ENCODE results near the gene FOXJ1. TPM values are rescaled to one million over a fixed set of nuclear protein-coding genes. Genes with fewer than 3 reads are reported as not detected.

The FOXJ1 gene
- total and polyA plus RNA-seq, 4 donors: under 0.01 to 1.5 TPM; not detected in 2

- TF ChIP-seq FOXA1 (IDR thresholded peaks at IDR 0.05) (no peak), GABPA (IDR thresholded peaks at IDR 0.05 in 1 of 2, conservative IDR thresholded peaks at IDR 0.05 in 1 of 2) (no peak), ZBTB33 (IDR thresholded peaks at IDR 0.05) (no peak)
- 86% methylated on average over 21 of the region's 21 CpGs for WGBS
- Histone ChIP-seq H3K4me1 (ENCODE audit: control insufficient read depth in 4 of 4, insufficient read depth in 4 of 4, low read length in 3 of 4) (no peaks in the 10 kb centered on the region), H3K27ac (ENCODE audit: low read depth in 1 of 2, low read length in 2 of 2) (no peak overlapping the region), H3K36me3 (ENCODE audit: control insufficient read depth in 4 of 4, insufficient read depth in 3 of 4, low read depth in 1 of 4, low read length in 3 of 4) (no peaks in the 10 kb centered on the region), H3K9me3 (ENCODE audit: control insufficient read depth in 4 of 4, low read length in 3 of 4) (no peaks in the 10 kb centered on the region), H3K4me3 (ENCODE audit: low read depth in 1 of 3, low read length in 3 of 3) (no peak overlapping the region), H3K9ac (ENCODE audit: low read depth in 1 of 2, low read length in 2 of 2) (no peak overlapping the region), H3K27me3 (ENCODE audit: control insufficient read depth in 4 of 4, insufficient read depth in 4 of 4, low read length in 3 of 4) (no peaks in the 10 kb centered on the region)
- no peak for DNase-seq (ENCODE audit: low spot score)
Observed at GRCh38 chr17:76131051-76131691, 9.9 kb downstream of the FOXJ1 start.

- 70% methylated on average over 13 of the region's 13 CpGs for WGBS
- Histone ChIP-seq H3K36me3 (ENCODE audit: control insufficient read depth in 4 of 4, insufficient read depth in 3 of 4, low read depth in 1 of 4, low read length in 3 of 4) (no peaks in the 10 kb centered on the region), H3K27me3 (ENCODE audit: control insufficient read depth in 4 of 4, insufficient read depth in 4 of 4, low read length in 3 of 4) (no peaks in the 10 kb centered on the region), H3K4me3 (ENCODE audit: low read depth in 1 of 3, low read length in 3 of 3) (no peak overlapping the region), H3K9ac (ENCODE audit: low read depth in 1 of 2, low read length in 2 of 2) (no peak overlapping the region), H3K4me1 (ENCODE audit: control insufficient read depth in 4 of 4, insufficient read depth in 4 of 4, low read length in 3 of 4) (no peaks in the 10 kb centered on the region), H3K27ac (ENCODE audit: low read depth in 1 of 2, low read length in 2 of 2) (no peak overlapping the region), H3K9me3 (ENCODE audit: control insufficient read depth in 4 of 4, low read length in 3 of 4) (no peaks in the 10 kb centered on the region)
- DNase-seq (ENCODE audit: low spot score): no peak
- TF ChIP-seq ZBTB33 (IDR thresholded peaks at IDR 0.05): no peak
- TF ChIP-seq TAF1 (conservative IDR thresholded peaks at IDR 0.05): no peak
- TF ChIP-seq MAX (IDR thresholded peaks at IDR 0.05): no peak
- no peak for TF ChIP-seq RXRA (IDR thresholded peaks at IDR 0.05)
- TF ChIP-seq SP1 (IDR thresholded peaks at IDR 0.05): no peak
- TF ChIP-seq FOXA1 (IDR thresholded peaks at IDR 0.05): no peak
- TF ChIP-seq FOXA2 (IDR thresholded peaks at IDR 0.05): no peak
- no peak for TF ChIP-seq JUND (IDR thresholded peaks at IDR 0.05)
- no peak for TF ChIP-seq ATF3 (IDR thresholded peaks at IDR 0.05)
- TF ChIP-seq REST (IDR thresholded peaks at IDR 0.05): no peak
- no peak for TF ChIP-seq CTCF (IDR thresholded peaks at IDR 0.05; ENCODE audit: low read depth, low read length, missing input control)
- no peak for TF ChIP-seq YY1 (IDR thresholded peaks at IDR 0.05)
- TF ChIP-seq HNF4G (IDR thresholded peaks at IDR 0.05): no peak
- TF ChIP-seq GABPA (IDR thresholded peaks at IDR 0.05 in 1 of 2, conservative IDR thresholded peaks at IDR 0.05 in 1 of 2): no peak
- no peak for TF ChIP-seq NR2F2 (IDR thresholded peaks at IDR 0.05)
- no peak for TF ChIP-seq RAD21 (IDR thresholded peaks at IDR 0.05)
- TF ChIP-seq HNF4A (conservative IDR thresholded peaks at IDR 0.05): no peak
- no peak for TF ChIP-seq EGR1 (IDR thresholded peaks at IDR 0.05; ENCODE audit: low read depth in 2 of 2)
Observed at GRCh38 chr17:76130473-76130872, 10.6 kb downstream of the FOXJ1 start.
